Calu3 (cell line): ENCODE measurements around the gene GPR39. TPM values are rescaled to one million over a fixed set of nuclear protein-coding genes. Genes with fewer than 3 reads are reported as not detected.

Source experiments
- BruUV-seq: library from RNA; stranded (reverse); fragments of 400-500 nt; replicated peaks from 2 replicates; lab custom pipeline; 2021; lab: Mats Ljungman, UMichigan
- CTCF ChIA-PET: fragments of 300-600 bp; sonication (Branson Sonifier 250); formaldehyde crosslinking; loops from one replicate; lab custom pipeline; 2022; ENCODE audit warnings: antibody characterized with exemption; lab: Charles Lee
- DNase-seq: peaks from one replicate; pipeline ENCODE4 v3.0.0; 2022
- H3K27ac Mint-ChIP-seq: one replicate; pipeline ENCODE4 v1.8.0; 2022; ENCODE audit warnings: mixed read lengths; ENCODE audit not compliant: unreplicated experiment
- H3K27me3 Mint-ChIP-seq: one replicate; pipeline ENCODE4 v1.8.0; 2022; ENCODE audit warnings: mixed read lengths; ENCODE audit not compliant: unreplicated experiment
- H3K36me3 Mint-ChIP-seq: one replicate; pipeline ENCODE4 v1.8.0; 2022; ENCODE audit warnings: mild to moderate bottlenecking, moderate library complexity, mixed read lengths; ENCODE audit not compliant: insufficient read depth, unreplicated experiment
- H3K4me1 Mint-ChIP-seq: one replicate; pipeline ENCODE4 v1.8.0; 2022; ENCODE audit warnings: mild to moderate bottlenecking, low read depth, mixed read lengths; ENCODE audit not compliant: unreplicated experiment
- H3K4me3 Mint-ChIP-seq: one replicate; pipeline ENCODE4 v1.8.0; 2022; ENCODE audit warnings: mild to moderate bottlenecking, low read depth, moderate library complexity, mixed read lengths; ENCODE audit not compliant: unreplicated experiment
- H3K9me3 Mint-ChIP-seq: one replicate; pipeline ENCODE4 v1.8.0; 2022; ENCODE audit warnings: low read depth, mixed read lengths; ENCODE audit not compliant: unreplicated experiment
- intact Hi-C: fragments of 100-400 bp; cut with micrococcal nuclease; formaldehyde crosslinking; loops from one replicate; pipeline ENCODE4 v1.10.0; 2022; ENCODE audit not compliant: unreplicated experiment
- total RNA-seq: library from RNA; stranded (reverse); gene quantifications from 2 replicates; pipeline ENCODE4 v1.2.3, GENCODE V29; 2022
- TF ChIP-seq, protein P1 (sequence below): fragments of 200-600 bp; IDR thresholded peaks from one replicate; pipeline ENCODE4 v1.8.0; 2022; ENCODE audit warnings: antibody characterized with exemption; ENCODE audit not compliant: unreplicated experiment

GPR39 gene
- total RNA-seq, 1 experiment from 2014 or later: 24.9 TPM

DNA sequence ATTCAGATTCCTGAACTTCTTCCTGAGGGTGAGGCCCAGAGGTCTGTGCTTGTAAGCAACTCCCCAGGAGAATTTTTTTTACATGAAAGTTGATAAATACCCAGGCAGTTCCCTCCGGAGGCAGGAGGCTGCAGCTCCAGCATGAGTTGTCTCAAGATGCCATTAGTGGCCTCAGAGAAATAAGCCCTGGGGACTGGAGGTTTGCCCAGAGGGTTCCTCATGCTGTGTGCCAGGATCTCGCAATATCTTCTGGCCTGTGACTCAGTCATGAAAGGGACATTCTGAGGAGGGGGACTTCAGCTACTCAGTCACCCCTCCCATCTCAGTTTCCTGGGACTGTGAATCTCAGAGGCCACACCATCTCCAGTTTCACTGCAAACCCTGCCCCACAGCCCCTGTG is 203.5 kb downstream of the GPR39 start:
- H3K36me3 Mint-ChIP-seq: peaks cover 9% of the 10 kb centered on the region
- CTCF ChIA-PET: no interaction called here
- TF ChIP-seq, protein P1, sequence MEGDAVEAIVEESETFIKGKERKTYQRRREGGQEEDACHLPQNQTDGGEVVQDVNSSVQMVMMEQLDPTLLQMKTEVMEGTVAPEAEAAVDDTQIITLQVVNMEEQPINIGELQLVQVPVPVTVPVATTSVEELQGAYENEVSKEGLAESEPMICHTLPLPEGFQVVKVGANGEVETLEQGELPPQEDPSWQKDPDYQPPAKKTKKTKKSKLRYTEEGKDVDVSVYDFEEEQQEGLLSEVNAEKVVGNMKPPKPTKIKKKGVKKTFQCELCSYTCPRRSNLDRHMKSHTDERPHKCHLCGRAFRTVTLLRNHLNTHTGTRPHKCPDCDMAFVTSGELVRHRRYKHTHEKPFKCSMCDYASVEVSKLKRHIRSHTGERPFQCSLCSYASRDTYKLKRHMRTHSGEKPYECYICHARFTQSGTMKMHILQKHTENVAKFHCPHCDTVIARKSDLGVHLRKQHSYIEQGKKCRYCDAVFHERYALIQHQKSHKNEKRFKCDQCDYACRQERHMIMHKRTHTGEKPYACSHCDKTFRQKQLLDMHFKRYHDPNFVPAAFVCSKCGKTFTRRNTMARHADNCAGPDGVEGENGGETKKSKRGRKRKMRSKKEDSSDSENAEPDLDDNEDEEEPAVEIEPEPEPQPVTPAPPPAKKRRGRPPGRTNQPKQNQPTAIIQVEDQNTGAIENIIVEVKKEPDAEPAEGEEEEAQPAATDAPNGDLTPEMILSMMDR: no peak
- H3K27me3 Mint-ChIP-seq: no peaks in the 10 kb centered on the region
- no peak overlapping the region for H3K27ac Mint-ChIP-seq
- H3K4me3 Mint-ChIP-seq: no peak overlapping the region
- H3K4me1 Mint-ChIP-seq: peaks cover 17% of the 10 kb centered on the region
- DNase-seq: no peak
- intact Hi-C loops: no loop called here
- BruUV-seq: no TSS peak
- H3K9me3 Mint-ChIP-seq: no peaks in the 10 kb centered on the region

DNA sequence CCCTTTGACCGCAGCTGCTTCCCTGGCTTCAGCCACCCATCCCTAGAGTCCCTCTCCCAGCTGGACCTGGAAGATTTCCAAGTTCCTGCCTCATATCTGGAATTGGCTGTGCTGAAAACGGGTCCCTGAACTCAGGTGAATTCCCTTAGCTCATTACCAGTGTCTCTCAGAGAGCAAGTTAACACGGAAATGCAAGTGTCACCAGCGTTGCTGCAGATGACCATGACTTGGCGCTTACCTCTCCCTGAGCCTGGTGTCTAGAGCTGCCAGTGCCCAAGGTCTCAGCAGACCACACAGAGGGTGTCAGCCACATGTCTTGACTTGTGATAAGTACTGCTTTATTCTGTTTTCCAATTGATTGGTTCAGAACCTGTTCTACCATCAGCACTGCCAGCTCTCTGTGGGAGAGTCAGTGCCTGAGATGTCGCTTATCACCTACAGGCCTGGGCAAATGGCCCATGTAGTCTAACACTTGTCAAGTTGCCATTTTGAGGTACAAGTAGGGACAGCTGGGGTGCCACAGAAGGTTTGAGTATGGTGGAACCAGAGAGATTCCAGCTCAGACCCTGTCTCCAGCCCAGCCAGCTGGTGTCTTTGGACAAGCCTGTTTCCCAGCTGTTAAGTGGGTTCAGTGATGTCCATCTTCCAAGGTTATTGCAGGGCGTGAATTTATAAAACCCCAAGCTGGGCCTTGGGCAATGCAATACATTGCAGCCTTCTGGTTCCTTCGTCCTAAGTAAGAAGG is 204.7 kb downstream of the GPR39 start:
- Mint-ChIP-seq H3K36me3 (peaks cover 6% of the 10 kb centered on the region), H3K9me3 (no peaks in the 10 kb centered on the region), H3K4me1 (peaks cover 17% of the 10 kb centered on the region), H3K27me3 (no peaks in the 10 kb centered on the region), H3K27ac (peak overlapping the region; percentile 74), H3K4me3 (no peak overlapping the region)
- DNase-seq: peak; percentile 25
- TF ChIP-seq, protein P1: no peak
- intact Hi-C loops: no loop called here
- CTCF ChIA-PET: interaction anchor here (0.9 to 1.0 kb wide), 3 partner anchors 11 to 550 kb away, joined by 3 to 6 read pairs (median 3); no protein-coding TSS in a partner anchor
- no TSS peak for BruUV-seq

DNA sequence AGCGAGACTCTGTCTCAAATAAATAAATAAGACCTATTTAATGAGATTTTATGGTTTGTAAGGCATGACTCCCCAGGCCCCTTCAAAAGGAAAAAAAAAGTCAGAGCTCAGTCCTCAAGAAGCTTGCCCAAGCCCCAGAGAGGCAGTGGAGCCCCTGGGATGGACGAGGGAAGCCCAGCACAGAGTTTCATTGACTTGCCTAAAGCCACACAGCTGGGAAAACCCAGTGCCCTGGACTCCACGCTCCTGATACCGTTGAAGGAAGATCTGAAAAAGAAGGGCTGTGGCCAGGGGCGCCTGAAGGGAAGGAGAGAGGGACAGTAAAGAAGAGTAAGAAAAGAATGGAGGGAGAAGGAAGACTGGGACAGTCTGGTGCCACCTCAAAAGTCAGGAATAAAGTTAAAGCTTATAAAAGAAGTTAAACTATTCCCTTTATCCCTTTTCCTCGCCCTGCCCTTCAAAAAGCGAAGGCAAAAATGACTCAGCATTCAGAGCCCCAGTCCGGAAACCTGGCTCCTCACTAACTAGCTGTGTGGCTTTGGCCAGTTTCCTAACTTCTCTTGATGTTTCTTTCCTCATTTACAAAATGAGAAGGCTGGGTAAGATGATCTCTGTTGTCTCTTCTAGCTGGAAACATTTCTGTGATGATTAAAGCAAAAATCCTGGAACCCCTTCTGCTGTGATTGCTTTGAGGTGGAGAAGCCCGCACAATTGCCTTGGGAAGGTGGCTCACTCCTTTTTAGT is 206.7 kb downstream of the GPR39 start:
- DNase-seq: no peak
- CTCF ChIA-PET: interaction anchor here (0.6 kb wide), 1 partner anchor 77 kb away, joined by 4 read pairs; no protein-coding TSS in a partner anchor

DNA sequence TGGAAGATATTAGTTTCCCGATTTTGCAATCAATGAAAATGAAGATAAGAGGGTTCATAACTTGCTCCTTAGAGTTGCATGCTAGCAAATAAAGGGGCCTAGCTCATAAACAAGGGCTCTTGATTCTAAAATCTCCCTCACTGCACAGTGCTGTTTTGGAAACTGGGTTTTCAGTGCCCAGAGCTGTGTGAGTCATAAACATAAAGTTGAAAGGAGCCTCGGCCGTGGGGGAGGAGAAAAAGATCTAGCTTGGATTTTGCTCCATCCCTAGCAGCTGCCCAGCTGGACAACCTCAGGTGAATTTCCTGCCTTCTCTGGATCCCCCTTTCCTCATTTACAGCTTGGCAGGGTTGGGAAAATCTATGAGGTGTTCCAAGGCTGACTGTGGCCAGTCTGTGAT is 210.9 kb downstream of the GPR39 start:
- Mint-ChIP-seq H3K4me3 (no peak overlapping the region), H3K27ac (no peak overlapping the region), H3K36me3 (no peaks in the 10 kb centered on the region), H3K27me3 (no peaks in the 10 kb centered on the region), H3K9me3 (no peaks in the 10 kb centered on the region), H3K4me1 (peaks cover 15% of the 10 kb centered on the region)
- TF ChIP-seq, protein P1: no peak
- intact Hi-C loops: no loop called here
- DNase-seq: no peak
- CTCF ChIA-PET: no interaction called here
- BruUV-seq: no TSS peak

More for the DNA sequence above, 206.7 kb downstream of the GPR39 start:
- Mint-ChIP-seq H3K36me3 (peaks cover 6% of the 10 kb centered on the region), H3K27me3 (no peaks in the 10 kb centered on the region), H3K27ac (no peak overlapping the region), H3K4me1 (peaks cover 17% of the 10 kb centered on the region), H3K9me3 (no peaks in the 10 kb centered on the region), H3K4me3 (no peak overlapping the region)
- TF ChIP-seq, protein P1: no peak
- intact Hi-C loops: no loop called here
- no TSS peak for BruUV-seq
